ENCODE results near the gene DLL1.
"Not testable (repeated sequence)": the region's sequence is repeated elsewhere in the genome, so short reads cannot be mapped to it uniquely, and the experiment has no call there.

The DLL1 gene, protein sequence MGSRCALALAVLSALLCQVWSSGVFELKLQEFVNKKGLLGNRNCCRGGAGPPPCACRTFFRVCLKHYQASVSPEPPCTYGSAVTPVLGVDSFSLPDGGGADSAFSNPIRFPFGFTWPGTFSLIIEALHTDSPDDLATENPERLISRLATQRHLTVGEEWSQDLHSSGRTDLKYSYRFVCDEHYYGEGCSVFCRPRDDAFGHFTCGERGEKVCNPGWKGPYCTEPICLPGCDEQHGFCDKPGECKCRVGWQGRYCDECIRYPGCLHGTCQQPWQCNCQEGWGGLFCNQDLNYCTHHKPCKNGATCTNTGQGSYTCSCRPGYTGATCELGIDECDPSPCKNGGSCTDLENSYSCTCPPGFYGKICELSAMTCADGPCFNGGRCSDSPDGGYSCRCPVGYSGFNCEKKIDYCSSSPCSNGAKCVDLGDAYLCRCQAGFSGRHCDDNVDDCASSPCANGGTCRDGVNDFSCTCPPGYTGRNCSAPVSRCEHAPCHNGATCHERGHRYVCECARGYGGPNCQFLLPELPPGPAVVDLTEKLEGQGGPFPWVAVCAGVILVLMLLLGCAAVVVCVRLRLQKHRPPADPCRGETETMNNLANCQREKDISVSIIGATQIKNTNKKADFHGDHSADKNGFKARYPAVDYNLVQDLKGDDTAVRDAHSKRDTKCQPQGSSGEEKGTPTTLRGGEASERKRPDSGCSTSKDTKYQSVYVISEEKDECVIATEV

GRCh38 chr6:170290296-170291128 lies at the start of gene DLL1:
TSS of gene DLL1 (minus strand) at chr6:170291078. CDS start at chr6:170290139, 939 bp downstream.
- no peak for FAIRE-seq

GRCh38 chr6:170335199-170335598 lies 44.3 kb upstream of the DLL1 start:
- FAIRE-seq = not testable (repeated sequence)

DNA sequence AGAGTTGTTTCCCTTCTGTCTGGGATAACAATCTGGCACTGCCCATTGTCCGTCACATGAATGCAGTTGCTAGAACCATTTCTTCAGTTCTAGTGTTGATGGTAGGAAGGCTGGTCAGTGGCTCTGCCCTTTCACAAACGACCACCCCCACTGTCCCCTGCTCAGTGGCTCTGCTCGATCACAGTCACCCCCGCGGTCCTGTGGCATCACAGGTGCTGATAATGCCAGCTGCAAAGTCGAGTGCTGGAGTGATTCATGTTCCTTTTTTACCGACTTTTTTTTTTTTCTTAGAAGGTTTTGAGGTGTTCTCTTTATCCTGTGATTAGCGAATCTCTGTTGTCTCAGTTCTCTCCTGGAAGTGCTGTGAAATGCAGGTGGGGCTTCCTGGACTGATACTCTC lies 38.4 kb upstream of the DLL1 start:
- FAIRE-seq = no peak

- no peak for FAIRE-seq
These were observed 26.8 kb upstream of the DLL1 start for GRCh38 chr6:170317718-170318117.

DNA sequence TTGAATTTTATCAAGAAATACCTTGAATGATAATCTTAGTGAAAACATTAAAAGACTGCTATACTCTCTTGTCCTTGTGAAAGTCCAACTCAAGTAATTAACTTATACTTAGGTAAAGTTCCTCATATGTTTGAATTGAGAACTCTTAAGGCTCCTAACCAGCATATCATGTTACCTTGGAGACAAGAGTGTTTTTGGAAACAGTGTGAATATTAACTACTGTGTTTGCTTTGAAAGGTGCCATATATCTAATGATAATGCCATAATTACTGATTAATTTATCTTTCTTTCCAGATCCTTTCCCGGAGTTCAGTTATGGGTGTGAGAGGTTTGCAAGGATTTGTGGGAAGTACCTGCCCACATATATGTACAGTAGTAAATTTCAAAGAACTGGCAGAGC lies 26.2 kb upstream of the DLL1 start:
- FAIRE-seq = no peak

DNA sequence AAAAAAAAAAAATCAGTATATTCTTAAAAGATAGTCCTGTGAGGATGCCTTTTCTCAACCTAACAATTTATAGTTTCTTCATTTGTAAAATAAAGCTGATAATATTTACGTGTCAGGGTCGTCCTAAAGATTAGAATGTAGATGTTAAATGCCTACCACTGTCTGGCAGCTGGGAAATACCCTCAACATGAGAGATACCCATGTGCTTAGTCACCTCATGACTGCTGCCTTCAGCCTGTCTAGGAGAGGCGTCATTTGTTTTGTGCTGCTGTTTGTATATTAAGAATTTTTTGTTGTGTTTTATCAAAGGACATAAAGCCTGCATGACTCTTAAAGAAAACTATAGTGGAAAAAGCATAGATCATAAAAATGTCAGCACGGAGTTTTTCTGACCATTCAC lies 25.2 kb upstream of the DLL1 start:
- no peak for FAIRE-seq

- FAIRE-seq = no peak
These were observed 24.1 kb upstream of the DLL1 start for GRCh38 chr6:170314983-170315382.

GRCh38 chr6:170313716-170314295 lies 22.9 kb upstream of the DLL1 start:
- FAIRE-seq = no peak

DNA sequence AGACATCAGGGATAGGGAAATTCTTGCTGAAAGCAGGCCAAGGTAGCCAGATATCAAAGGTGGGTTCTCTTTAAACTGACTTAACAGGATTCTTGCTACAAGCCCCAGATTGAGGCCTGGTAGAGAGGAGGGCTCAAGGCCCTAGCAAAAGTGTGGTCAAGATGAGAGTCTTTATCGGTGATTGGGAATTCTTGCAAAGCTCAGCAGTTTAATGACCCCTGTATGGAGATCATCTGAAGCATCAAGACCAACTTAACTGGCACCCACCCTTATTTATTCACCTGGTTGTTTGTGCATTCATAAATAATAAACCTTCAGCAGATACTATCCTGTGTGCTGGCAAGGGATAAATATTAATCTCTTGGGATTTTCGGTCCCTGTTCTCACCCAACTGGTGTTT lies 22.0 kb upstream of the DLL1 start:
- FAIRE-seq = no peak

DNA sequence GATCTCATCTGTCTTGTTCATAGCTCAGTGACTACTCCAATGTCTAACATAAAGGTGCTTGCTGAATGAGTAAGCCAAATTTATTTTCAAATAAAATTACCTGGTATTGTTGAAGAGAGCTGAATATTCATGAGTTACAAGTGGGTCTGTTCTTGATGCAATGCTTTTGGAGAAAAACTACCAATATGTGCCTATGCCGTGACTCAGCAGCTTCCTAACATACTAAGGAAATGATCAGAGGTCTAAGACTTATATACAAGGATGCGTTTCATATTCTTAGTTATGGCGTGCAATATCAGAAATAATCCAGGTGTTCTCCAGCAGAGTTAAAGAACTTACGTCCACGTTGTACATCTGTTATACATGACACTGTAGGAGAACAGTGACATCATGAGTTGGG lies 20.8 kb upstream of the DLL1 start:
- no peak for FAIRE-seq

- FAIRE-seq = no peak
These were observed 17.9 kb upstream of the DLL1 start for GRCh38 chr6:170308761-170309160.

- FAIRE-seq = no peak
These were observed 16.2 kb upstream of the DLL1 start for GRCh38 chr6:170307080-170307545.

DNA sequence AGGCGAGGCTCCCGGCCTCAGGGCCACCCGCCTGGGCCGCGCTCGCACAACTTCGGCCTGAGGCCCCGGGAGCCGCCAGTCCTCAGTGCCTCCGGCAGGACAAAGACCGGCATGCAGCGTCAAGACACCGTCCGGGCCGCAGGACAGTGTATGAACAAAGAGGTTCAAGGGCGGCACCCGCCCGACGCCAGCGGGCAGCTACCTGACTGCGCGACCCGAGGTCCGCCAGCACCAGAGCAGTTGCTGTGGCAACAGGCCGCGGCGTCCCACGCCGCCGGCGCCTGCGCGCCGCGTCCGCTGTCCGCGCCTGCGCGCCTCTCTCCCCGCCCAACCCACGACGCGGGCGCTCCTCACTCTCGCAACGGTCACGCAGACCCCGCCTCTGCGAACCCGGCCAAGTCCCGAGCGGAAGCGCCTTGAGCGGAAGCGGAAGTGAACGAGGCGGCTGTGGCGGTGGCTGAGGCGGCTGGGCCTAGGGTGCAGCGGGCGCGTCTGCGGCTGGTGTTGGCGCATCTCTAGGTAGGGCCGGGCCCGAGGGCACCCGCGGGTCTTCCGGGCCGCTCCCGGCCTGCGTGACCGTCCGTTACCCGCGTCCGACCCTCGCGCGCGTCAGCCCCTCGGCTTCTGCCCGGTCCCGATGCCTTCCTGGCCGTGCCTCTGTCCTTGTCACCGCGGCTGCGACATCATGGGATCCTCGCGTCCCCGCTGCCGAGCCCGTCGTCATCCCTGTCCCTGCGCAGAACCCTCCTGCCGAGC lies 15.6 kb upstream of the DLL1 start, which contains the start of gene FAM120B:
Gene FAM120B, plus strand, starts transcription at position 435 of the 756 bp plus-strand sequence. CDS start 10,633 bp downstream, outside the sequence.
- FAIRE-seq = no peak

- FAIRE-seq = no peak
These were observed 15.0 kb upstream of the DLL1 start for GRCh38 chr6:170305805-170306323.

DNA sequence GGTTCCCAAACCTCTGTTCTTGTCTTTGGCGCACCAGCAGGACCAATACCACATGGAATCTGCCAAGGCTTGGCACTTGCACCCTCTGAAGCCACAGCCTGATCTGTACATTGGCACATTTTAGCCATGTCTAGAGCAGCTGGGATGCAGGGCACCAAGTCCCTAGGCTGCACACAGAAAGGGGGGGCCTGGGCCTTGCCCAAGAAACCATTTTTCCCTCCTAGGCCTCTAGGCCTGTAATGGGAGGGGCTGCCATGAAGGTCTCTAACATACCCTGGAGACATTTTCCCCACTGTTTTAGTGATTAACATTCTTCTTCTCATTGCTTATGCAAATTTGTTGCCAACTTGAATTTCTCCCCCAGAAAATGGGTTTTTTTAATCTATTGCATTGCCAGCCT lies 10.3 kb upstream of the DLL1 start:
- FAIRE-seq = no peak

DNA sequence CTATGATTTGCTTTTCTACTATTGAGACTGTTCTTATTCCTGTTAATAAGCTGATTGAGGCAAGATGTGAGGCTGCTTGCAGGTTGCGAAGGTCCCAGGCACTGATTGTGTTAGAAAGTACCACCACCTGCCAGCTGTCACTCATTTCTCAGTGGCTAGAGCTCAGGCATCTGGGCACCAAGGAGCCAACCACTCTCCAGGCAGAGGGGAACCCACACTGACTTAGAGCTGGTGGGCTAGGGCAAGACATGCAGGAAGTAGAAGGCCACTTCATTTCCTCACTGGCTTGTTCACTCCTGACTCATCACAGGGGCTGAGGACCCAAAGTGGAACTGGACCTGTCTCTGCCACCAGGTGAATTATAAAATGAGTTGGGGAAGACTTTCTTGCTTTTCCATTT lies 7.8 kb upstream of the DLL1 start:
- no peak for FAIRE-seq

- no peak for FAIRE-seq
These were observed 6.9 kb upstream of the DLL1 start for GRCh38 chr6:170297576-170298330.

DNA sequence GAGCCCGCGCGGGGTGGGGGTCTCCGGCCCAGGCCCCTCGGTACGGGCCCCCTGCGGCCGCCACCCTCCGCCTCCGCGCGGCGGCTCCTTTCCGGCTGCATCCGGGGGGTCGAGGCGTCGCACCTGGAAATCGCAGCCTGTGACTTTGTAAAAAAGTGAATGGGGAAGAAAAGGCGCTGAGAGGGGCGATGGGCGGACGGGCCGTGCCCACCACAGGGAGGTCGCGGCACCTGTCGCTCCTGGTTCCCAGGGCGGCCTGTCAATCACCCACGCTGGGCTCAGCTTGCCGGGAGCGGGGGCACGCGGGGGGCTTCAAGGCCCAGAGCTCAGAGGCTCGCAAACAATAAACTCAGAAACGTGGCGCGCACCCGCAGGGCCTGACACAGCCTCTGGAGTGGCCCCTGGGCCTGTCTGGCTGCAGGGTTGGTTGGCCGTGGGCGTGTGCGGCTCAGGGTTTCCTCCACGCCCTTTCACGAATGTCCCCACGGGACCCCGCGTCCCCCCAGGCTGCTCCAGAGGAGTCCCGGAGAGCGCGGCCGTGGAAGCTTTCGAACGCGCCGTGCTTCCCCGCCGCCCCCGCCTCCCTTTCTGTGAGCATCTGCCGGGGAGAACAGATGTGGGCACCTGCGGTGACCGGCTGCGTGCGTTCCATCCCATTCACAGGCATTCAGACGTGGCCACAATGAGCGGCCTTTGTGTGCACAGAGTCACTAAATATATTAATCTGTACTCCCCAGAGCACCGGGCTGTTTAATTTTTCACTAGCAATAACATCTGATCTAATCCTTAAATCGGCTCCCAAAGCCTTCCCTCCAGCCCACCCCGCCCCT lies 6.1 kb upstream of the DLL1 start:
- FAIRE-seq = no peak

DNA sequence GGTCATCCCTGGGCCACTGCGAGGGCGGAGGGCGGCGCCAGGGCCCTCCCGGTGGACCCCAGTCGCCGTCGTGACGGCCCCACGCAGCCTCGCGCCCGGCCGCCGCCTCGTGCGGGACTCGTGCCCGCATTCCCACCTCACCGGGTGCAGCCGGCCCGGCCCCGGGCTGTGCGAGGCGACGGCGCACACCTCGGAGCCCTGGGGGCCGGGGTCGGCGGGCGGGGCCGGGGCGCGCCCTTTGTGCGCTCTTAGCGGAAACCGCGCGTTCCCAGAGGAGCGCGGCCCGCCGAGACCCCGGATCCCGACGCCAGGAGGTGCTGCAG lies 5.5 kb upstream of the DLL1 start:
- FAIRE-seq = no peak

Measured in A204.1 (cell line).